GM12801 (cell line): ENCODE data around the gene ROBO2.

Source experiments
- CTCF ChIP-seq: IDR thresholded peaks from one replicate; pipeline ENCODE4 v1.5.1; 2011; ENCODE audit warnings: control low read depth; ENCODE audit not compliant: insufficient read length; ENCODE audit errors: extremely low read depth

ROBO2 gene

DNA sequence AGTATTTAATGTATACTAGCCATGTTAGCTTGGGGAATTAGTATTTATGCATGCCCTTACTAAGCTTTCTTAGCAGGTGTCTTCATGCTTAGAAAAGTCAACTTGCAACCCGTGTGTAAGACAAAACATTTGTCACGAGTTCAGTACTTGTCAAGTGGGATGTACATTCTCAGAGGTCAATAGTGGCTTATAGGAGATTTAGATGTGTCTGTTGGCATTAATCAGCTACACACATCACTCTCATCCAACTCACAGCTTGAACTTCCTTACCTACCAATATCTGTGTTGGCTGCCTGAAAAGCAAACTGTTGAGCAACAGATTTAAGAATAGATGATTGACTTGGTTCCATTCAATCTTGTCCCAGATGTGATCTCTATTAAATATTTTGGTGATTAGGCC lies 109.5 kb downstream of the ROBO2 start:
- no peak for TF ChIP-seq CTCF

GRCh38 chr3:77150028-77150427 lies 110.1 kb downstream of the ROBO2 start:
- no peak for TF ChIP-seq CTCF

DNA sequence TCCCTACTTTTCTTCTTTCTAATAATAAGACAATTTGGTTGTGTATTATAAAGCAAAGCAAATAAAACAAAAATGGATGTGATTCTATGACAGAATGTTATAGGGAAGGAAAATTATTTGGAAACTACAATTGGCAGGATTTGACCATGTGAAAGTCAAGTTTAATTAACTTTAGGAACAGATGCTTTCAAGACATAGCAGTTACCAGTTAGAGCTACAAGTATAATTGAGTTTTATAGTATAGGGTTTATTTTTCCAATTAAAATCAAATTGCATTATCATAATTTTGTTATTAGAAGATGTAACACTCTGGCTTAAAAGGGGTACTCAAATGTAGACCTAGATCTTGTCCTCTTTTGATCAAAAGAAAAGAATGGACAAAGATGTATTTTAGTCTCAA lies 110.9 kb downstream of the ROBO2 start:
- no peak for TF ChIP-seq CTCF

GRCh38 chr3:77158730-77159581 lies 119.1 kb downstream of the ROBO2 start:
- TF ChIP-seq CTCF = no peak

GRCh38 chr3:77160931-77161497 lies 121.1 kb downstream of the ROBO2 start:
- TF ChIP-seq CTCF = no peak

GRCh38 chr3:77169823-77170222 lies 129.9 kb downstream of the ROBO2 start:
- TF ChIP-seq CTCF = no peak

GRCh38 chr3:77171026-77171425 lies 131.1 kb downstream of the ROBO2 start:
- TF ChIP-seq CTCF = no peak
